ENCODE measurements around the gene PJA2. TPM values are rescaled to one million over a fixed set of nuclear protein-coding genes. Genes with fewer than 3 reads are reported as not detected.

Gene PJA2
- total and polyA plus RNA-seq, 2 of the 8 experiments (the other 6 are each of a cell fraction or from before 2014, with no cell fraction given) = 15.3 to 47.7 TPM

- TF ChIP-seq CTBP2 (IDR thresholded peaks at IDR 0.05; ENCODE audit: borderline replicate concordance, insufficient read depth, insufficient read length, low read length) (no peak), ATF2 (IDR thresholded peaks at IDR 0.05; ENCODE audit: low read length) (no peak), CTCF (IDR thresholded peaks at IDR 0.05; ENCODE audit: control extremely low read depth in 1 of 3, insufficient read depth in 1 of 3, low read depth in 1 of 3, low read length in 3 of 3) (no peak)
These were observed 31.7 kb downstream of the PJA2 start (continued) for GRCh38 chr5:109378095-109378494.

Measured in H1 (cell line).